ES-I3 (cell line): ENCODE measurements around the gene PCDHGB3.
"Not testable (repeated sequence)": the region's sequence is repeated elsewhere in the genome, so short reads cannot be mapped to it uniquely, and the experiment has no call there.

ENCODE experiments used
- H3K36me3 ChIP-seq: 2 replicates; pipeline ENCODE4 v1.6.1; 2013; ENCODE audit warnings: mild to moderate bottlenecking, low read length, control low read depth, moderate library complexity; ENCODE audit not compliant: insufficient read depth
- H3K4me1 ChIP-seq: 2 replicates; pipeline ENCODE4 v1.6.1; 2013; ENCODE audit warnings: mild to moderate bottlenecking, control low read depth, low read length; ENCODE audit not compliant: insufficient read depth
- H3K9ac ChIP-seq: 2 replicates; pipeline ENCODE4 v1.6.1; 2013; ENCODE audit warnings: low read depth, mild to moderate bottlenecking, low read length, moderate library complexity
- H3K9me3 ChIP-seq: 2 replicates; pipeline ENCODE4 v1.6.1; 2013; ENCODE audit warnings: mild to moderate bottlenecking, low read length, moderate library complexity; ENCODE audit not compliant: control insufficient read depth, insufficient read depth

PCDHGB3 gene

DNA sequence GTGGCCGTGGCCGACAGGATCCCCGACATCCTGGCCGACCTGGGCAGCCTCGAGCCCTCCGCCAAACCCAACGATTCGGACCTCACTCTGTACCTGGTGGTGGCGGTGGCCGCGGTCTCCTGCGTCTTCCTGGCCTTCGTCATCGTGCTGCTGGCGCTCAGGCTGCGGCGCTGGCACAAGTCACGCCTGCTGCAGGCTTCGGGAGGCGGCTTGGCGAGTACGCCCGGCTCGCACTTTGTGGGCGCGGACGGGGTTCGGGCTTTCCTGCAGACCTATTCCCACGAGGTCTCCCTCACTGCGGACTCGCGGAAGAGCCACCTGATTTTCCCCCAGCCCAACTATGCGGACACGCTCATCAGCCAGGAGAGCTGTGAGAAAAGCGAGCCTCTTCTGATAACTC is 24.0 kb upstream of the PCDHGB3 start:
- H3K36me3 ChIP-seq, H3K4me1 ChIP-seq, H3K9me3 ChIP-seq, H3K9ac ChIP-seq: not testable (repeated sequence)

DNA sequence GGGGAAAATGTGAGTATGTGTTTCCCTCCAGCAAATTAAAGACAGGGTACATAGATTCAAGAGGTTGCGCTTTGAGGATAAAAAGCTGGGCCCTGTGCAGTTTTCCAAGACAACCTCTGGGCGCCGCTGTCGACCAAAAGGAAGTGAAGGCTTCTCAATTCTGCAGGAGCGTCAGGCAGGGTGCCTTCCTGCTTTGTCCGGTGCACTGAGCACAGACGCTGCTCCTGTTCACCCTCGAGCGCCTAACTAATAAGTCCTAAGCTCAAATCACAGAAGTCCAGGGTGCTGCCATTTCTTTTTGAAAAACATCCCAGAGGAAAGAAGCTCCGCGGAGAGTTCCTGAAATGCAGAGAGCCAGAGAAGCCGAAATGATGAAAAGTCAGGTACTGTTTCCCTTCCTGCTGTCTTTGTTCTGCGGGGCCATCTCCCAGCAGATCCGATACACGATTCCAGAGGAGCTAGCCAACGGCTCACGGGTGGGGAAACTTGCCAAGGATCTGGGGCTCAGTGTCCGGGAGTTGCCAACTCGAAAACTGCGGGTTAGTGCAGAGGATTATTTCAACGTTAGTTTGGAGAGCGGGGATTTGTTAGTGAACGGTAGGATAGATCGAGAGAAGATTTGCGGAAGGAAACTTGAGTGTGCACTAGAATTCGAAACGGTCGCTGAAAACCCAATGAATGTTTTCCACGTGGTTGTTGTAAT is 20.0 kb upstream of the PCDHGB3 start, which contains the start of gene PCDHGB1:
PCDHGB1 (plus strand) TSS at position 183 of the 703 bp plus-strand sequence; CDS start at position 345, 162 bp downstream.
- H3K9me3 ChIP-seq, result peaks cover 2% of the 10 kb centered on the region; the same call in 1 of the 2 replicates
- H3K9ac ChIP-seq, result peak within 1 kb of the TSS; percentile 32; the same call in 1 of the 2 replicates
- no peaks in the 10 kb centered on the region; the same call in 1 of the 2 replicates for H3K36me3 ChIP-seq
- no peaks in the 10 kb centered on the region for H3K4me1 ChIP-seq

DNA sequence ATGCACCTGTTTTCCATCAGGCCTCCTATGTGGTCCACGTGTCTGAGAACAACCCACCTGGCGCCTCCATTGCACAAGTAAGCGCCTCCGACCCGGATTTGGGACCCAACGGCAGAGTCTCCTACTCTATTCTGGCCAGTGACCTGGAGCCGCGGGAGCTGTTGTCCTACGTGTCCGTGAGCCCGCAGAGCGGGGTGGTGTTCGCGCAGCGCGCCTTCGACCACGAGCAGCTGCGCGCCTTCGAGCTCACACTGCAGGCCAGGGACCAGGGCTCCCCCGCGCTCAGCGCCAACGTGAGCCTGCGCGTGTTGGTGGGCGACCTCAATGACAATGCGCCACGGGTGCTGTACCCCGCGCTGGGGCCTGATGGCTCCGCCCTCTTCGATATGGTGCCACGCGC is 18.5 kb upstream of the PCDHGB3 start:
- Histone ChIP-seq H3K9me3 (no peaks in the 10 kb centered on the region), H3K4me1 (no peaks in the 10 kb centered on the region), H3K36me3 (no peaks in the 10 kb centered on the region; the same call in 1 of the 2 replicates), H3K9ac (no peak overlapping the region)

DNA sequence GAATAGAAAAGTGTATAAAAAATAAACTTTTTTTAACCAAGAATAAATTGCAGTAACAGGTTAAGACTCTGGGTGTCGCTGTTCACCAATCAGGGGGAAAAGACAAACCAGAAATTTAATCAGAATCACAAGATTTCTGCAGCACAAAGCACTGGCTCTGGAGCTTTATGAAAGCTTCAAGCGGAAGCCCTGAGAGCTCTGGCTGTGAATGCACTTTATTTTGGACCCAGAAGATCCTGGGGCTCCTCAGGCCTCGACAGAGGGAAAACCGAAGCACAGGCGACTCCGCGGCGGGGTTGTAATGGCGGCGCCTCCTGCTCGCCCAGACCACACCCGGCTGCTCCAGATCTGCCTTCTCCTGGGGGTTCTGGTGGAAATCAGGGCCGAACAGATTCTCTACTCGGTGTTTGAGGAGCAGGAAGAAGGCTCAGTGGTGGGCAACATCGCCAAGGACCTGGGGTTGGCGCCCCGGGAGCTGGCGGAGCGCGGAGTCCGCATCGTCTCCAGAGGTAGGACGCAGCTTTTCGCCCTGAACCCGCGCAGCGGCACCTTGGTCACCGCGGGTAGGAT is 15.1 kb upstream of the PCDHGB3 start, which contains the start of gene PCDHGA4:
PCDHGA4 (plus strand) TSS at position 122 of the 570 bp plus-strand sequence; CDS start at position 209, 87 bp downstream.
- Histone ChIP-seq H3K9ac (no peak within 1 kb of the TSS), H3K4me1 (no peaks in the 10 kb centered on the region), H3K36me3 (no peaks in the 10 kb centered on the region; the same call in 1 of the 2 replicates), H3K9me3 (0 out of 2 replicates have a peak, but pooled peaks cover under 1% of the 10 kb centered on the region)

DNA sequence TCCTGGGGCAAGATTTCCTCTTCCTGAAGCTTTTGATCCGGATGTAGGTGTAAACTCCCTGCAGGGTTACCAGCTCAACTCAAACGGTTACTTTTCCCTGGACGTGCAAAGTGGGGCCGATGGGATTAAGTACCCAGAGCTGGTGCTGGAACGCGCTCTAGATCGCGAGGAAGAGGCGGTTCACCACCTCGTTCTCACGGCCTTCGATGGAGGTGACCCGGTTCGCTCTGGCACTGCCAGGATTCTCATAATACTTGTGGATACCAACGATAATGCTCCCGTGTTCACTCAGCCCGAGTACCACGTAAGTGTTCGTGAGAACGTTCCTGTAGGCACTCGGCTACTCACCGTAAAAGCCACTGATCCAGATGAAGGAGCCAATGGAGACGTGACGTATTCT is 14.4 kb upstream of the PCDHGB3 start:
- Histone ChIP-seq H3K4me1 (no peaks in the 10 kb centered on the region), H3K9ac (no peak overlapping the region), H3K36me3 (no peaks in the 10 kb centered on the region; the same call in 1 of the 2 replicates), H3K9me3 (peaks cover 6% of the 10 kb centered on the region; the same call in 1 of the 2 replicates)

DNA sequence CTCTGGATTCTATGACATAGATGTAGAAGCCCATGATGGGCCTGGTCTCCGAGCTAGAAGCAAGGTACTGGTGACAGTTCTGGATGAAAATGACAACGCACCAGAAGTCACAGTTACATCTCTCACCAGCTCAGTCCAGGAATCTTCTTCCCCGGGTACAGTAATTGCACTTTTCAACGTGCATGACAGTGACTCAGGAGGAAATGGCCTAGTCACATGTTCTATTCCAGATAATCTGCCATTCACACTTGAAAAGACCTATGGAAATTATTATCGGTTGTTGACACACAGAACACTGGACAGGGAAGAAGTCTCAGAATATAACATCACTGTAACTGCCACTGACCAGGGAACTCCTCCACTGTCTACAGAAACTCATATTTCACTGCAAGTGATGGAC is 13.9 kb upstream of the PCDHGB3 start:
- Histone ChIP-seq H3K36me3 (no peaks in the 10 kb centered on the region; the same call in 1 of the 2 replicates), H3K9ac (no peak overlapping the region), H3K4me1 (no peaks in the 10 kb centered on the region), H3K9me3 (peaks cover 8% of the 10 kb centered on the region; the same call in 1 of the 2 replicates)

DNA sequence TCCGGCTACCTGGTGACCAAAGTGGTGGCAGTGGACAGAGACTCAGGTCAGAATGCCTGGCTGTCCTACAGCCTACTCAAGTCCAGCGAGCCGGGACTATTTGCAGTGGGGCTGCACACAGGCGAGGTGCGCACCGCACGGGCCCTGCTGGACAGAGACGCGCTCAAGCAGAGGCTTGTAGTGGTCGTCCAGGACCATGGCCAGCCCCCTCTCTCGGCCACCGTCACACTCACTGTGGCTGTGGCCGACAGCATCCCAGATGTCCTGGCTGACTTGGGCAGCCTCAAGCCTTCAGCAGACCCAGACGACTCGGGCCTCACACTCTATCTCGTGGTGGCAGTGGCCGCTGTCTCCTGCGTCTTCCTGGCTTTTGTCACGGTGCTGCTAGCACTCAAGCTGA is 13.1 kb upstream of the PCDHGB3 start:
- Histone ChIP-seq H3K9ac (no peak overlapping the region), H3K4me1 (no peaks in the 10 kb centered on the region), H3K36me3 (no peaks in the 10 kb centered on the region; the same call in 1 of the 2 replicates), H3K9me3 (peaks cover 8% of the 10 kb centered on the region; the same call in 1 of the 2 replicates)

DNA sequence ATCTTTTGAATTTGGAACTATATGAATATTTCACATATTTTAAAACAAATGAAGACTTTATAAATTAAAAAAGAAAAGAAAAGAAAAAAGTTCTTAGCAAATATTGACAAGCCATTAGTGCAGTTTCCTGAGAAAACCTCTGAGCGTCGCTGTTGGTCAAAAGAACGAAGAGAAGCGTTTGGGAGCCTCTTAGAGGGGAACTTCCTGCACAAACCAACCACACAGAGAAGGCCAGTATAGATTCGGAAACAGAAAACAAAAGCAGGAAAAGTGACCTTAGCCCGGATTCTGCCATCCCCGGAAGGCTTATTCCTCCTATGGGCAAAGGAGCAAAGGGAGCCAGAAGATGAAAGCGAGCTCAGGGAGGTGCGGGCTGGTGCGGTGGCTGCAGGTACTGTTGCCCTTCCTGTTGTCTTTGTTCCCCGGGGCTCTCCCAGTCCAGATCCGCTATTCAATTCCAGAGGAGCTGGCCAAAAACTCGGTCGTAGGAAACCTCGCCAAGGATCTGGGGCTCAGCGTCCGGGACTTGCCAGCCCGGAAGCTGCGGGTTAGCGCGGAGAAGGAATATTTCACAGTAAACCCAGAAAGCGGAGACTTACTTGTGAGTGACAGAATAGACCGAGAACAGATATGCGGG is 10.1 kb upstream of the PCDHGB3 start, which contains the start of gene PCDHGB2:
PCDHGB2 (plus strand) TSS at position 205 of the 637 bp plus-strand sequence; CDS start at position 347, 142 bp downstream.
- H3K9me3 ChIP-seq, result peaks cover 8% of the 10 kb centered on the region; the same call in 1 of the 2 replicates
- H3K9ac ChIP-seq, result no peak within 1 kb of the TSS; the same call in 1 of the 2 replicates
- H3K36me3 ChIP-seq, result no peaks in the 10 kb centered on the region
- peaks cover 3% of the 10 kb centered on the region; the same call in 1 of the 2 replicates for H3K4me1 ChIP-seq

DNA sequence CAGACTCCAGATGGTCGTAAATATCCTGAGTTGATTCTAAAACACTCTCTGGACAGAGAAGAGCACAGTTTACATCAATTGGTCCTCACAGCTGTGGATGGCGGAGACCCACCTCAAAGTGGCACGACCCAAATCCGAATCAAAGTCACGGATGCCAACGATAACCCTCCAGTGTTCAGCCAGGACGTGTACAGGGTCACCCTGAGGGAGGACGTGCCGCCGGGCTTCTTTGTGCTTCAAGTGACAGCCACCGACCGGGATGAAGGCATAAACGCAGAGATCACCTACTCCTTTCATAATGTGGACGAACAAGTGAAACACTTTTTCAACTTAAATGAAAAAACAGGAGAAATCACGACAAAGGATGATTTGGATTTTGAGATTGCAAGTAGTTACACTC is 9.4 kb upstream of the PCDHGB3 start:
- Histone ChIP-seq H3K4me1 (peaks cover 3% of the 10 kb centered on the region; the same call in 1 of the 2 replicates), H3K36me3 (no peaks in the 10 kb centered on the region), H3K9me3 (peaks cover 8% of the 10 kb centered on the region; the same call in 1 of the 2 replicates), H3K9ac (no peak overlapping the region)

DNA sequence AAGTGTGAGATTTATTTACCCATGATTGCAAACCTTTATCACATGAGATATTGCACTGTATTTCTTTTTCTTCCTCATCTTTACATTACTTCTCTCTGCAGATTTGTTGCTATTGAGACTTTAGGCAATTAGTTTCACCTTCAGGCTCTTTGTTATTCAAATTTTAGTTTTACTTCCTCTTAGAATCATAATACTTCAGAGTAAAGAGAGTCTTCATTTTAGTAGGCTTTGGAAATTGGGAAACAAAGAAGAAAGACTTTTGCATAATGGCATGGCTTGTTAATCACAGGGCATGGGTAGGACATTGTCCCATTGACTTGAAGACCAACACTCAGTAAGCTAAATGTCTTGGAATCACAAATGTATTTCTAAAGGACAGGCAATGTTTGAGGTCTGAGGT is 7.3 kb upstream of the PCDHGB3 start:
- H3K9me3 ChIP-seq, result peaks cover 8% of the 10 kb centered on the region; the same call in 1 of the 2 replicates
- no peak overlapping the region for H3K9ac ChIP-seq

DNA sequence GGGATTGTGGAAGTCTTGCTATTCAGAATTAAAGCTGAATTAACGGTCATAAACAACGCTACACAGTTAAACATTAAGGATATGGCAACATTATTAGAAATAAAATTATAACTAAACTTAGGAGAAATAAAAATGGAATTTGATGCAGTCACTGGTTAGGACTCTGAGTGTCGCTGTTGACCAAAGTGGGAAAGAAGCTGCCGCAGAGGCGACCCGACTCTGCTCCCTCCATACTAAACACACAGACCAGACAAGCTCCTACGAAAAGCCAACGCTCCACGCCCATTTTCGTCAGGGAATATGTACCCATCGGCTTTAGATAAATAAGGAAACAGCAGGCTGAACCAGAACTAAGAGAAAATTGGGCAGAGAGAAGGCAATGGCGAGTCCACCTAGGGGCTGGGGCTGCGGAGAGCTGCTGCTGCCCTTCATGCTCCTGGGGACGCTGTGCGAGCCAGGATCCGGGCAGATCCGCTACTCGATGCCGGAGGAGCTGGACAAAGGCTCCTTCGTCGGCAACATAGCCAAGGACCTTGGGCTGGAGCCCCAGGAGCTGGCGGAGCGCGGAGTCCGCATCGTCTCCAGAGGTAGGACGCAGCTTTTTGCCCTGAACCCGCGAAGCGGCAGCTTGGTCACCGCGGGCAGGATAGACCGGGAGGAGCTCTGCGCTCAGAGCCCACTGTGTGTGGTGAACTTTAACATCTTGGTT is 5.9 kb upstream of the PCDHGB3 start, which contains the start of gene PCDHGA5:
PCDHGA5 (plus strand) TSS at position 211 of the 709 bp plus-strand sequence; CDS start at position 380, 169 bp downstream.
- Histone ChIP-seq H3K9ac (no peak within 1 kb of the TSS), H3K4me1 (peaks cover 3% of the 10 kb centered on the region; the same call in 1 of the 2 replicates), H3K9me3 (peaks cover 8% of the 10 kb centered on the region; the same call in 1 of the 2 replicates), H3K36me3 (no peaks in the 10 kb centered on the region)

More for the DNA sequence above, 7.3 kb upstream of the PCDHGB3 start:
- peaks cover 3% of the 10 kb centered on the region; the same call in 1 of the 2 replicates for H3K4me1 ChIP-seq
- H3K36me3 ChIP-seq, result no peaks in the 10 kb centered on the region

DNA sequence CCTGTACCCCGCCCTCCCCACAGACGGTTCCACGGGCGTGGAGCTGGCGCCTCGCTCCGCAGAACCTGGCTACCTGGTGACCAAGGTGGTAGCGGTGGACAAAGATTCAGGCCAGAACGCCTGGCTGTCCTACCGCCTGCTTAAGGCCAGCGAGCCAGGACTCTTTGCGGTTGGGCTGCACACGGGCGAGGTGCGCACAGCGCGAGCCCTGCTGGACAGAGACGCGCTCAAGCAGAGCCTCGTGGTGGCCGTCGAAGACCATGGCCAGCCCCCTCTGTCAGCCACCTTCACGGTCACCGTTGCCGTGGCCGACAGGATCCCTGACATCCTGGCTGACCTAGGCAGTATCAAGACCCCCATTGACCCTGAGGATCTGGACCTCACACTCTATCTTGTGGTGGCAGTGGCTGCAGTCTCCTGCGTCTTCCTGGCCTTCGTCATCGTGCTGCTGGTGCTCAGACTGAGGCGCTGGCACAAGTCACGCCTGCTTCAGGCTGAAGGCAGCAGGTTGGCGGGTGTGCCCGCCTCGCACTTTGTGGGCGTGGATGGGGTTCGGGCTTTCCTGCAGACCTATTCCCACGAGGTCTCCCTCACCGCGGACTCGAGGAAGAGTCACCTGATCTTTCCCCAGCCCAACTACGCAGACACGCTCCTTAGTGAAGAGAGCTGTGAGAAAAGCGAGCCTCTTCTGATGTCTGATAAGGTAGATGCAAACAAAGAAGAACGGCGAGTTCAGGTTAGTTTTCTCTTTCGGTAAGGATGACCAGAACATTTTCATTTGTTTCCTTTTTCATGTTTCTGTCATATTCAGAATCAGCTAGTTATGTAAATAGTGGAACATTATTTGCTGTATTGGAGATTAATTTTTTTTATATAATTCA is 3.8 kb upstream of the PCDHGB3 start:
- no peaks in the 10 kb centered on the region for H3K36me3 ChIP-seq
- H3K9ac ChIP-seq, result no peak overlapping the region
- no peaks in the 10 kb centered on the region; the same call in 1 of the 2 replicates for H3K9me3 ChIP-seq
- H3K4me1 ChIP-seq, result peaks cover 3% of the 10 kb centered on the region; the same call in 1 of the 2 replicates
